ENCODE results near the gene HMGB3.
"Not testable (repeated sequence)": the region's sequence is repeated elsewhere in the genome, so short reads cannot be mapped to it uniquely, and the experiment has no call there.

HMGB3 gene

DNA sequence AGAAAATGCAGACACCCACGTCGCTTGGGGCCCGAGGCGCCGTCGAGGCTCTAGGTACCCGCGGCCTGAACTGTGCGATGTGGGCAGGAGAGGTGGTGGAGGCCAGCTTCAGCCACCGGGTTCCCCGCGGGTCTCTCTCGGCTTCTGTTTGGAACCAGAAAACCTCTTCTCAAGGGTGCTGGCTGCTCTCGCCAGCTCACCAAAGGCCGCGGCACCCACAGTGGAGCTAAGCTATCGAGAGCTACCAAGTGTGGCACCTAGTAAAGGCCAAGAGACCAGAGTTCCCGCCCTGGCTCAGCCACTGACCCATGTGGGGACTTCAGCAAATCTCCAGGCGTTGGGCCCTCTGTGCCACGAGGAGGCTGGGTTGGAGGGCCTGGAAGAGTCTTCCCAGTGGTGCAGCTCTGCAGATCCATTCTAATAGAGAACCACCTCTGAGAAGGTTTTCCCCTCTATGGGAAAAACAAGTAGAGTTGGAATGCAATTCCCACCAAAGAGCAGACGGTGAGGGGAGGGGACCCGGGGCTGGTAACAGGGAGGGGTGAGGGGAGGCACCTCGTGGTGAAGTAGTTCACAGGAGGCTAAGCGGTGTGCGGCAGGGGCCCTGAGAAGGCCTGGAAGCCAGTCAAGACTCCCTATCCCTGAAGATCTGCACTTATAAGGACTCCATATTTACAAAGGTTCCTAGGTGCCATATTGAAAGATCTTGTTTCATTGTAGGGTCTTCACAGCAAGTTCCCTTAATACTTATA, 5.5 kb upstream of the HMGB3 start:
- no peak for DNase-seq (ENCODE audit: low read depth in 2 of 2)

DNA sequence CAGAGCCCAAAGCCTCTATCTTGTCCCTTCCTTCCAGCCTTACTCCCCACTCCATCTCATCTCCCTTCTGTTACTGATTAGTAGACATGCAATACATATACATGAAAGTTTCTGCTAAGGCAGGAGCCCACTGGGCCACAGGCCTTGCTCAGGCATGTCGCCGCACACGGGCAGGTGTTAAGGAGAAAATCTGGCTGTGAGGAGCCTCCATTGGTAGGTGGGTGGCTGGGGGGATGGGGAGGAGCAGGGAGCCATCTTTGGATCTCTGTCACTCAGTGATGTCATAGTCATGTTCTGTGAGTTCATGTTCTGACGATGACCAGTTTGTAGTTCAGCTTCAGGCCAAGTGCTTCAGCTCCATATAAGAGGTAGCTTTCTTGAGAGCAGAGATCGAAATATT, 2.9 kb upstream of the HMGB3 start:
- DNase-seq (ENCODE audit: low read depth in 2 of 2) = no peak

DNA sequence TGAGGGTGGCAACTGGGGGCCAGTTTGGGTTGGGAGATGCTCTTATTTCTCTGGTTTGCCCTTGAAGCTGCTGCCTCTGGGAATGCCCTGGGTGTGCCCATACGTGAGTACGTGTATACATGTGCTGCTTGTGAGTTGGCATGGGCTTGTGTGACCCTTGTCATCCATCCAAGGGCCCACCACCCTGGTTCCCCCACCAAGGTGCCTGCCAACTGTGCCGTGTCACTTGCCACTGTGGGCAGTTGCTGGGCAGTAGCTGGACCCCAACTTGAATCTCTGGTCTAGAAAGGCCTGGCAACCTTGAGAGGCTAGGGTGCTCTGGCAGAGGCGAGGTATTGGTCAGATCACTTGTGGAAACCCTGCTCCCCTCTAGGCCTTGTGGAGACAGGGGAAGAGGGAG, 2.4 kb upstream of the HMGB3 start:
- DNase-seq (ENCODE audit: low read depth in 2 of 2) = no peak

DNA sequence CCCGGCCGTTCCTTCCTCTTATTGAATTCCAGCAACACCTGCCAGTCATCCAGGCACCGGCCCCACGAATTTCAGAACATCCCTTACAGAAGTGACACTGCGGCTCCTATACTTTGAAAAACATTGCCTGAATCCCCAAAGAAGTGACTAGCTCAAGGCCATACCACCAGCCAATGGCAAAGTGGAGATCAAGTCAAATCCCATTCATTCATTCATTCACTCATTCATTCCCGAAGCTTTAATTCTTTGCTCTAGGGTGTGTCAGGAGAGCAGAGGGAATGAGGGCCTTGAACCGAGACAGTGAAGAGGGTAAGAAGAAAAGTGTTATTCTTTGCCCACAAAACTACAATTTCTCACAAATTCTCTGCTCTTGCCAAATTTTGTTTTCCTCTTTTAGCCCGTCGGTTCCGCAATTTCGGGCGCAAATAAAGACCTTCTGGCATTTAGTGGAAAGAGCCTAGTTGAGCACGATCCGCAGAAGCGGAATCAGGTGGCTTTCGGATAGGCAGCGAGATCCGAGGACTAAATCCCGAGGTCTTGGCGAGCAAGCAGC, 824 bp upstream of the HMGB3 start:
- no peak for DNase-seq (ENCODE audit: low read depth in 2 of 2)

DNA sequence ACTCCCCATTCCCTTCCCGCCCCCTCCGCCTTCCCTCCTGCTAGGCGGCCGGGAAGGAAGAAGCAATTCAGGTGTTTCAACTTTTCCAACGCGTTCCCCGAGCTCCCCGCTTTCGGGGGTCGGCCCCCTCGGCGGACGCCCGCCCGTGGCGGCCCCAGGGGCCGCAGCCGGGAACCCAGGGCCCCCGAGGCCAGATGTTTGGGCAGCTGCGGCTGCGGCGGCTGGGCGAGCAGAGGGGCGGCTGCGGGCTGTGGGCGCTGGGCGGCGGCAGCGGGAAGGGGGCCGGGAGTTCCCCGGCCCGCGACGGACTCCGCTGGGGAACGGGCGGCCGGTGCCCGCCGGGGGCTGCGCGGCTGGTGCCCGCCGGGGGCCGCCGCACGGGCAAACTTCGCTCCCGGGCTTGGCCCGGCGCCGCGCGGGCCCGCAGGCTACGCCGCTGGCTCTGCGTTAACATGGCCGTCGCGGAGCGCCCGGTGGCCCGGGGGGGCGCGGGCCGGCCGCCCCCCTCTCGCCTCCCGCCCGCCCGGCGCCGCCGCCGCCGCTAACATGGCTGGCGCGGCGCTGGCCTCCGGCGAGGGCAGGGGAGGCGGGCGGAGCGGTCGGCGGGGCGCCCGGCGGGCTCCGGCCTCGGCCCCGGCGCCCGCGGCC, 510 bp downstream of the HMGB3 start:
- DNase-seq (ENCODE audit: low read depth in 2 of 2) = no peak

DNA sequence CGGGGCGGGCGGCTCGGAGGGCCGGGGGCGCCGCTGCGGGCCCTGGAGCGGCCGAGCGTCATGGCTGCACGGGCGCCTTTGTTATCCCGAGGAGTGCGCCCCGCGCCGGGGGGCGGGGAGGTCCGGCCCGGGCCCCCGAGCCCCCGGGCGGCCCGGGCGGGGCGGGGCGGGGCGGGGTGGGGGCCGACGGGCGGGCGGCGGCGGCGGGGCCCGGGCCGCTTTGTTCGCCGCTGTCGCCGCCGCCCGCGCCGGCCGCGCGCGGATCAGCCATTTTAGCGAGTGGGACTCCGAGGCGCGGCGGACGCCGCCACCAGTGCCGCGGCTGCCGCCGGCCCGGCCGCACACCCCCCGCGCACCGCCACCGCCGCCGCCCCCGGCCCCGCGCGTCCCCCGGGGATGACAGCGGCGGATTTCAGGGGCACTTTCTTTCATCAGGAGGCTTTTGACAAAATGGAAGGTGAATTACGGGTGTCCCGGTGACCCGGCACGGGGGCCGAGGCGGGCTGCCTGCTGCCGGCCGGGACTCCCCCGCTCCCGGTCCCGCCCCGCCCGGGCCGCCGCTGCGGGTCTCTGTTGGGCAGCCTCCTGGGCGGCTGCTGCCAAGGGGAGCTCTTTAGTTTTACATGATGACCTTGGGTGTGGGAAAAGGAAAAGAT, 1.2 kb downstream of the HMGB3 start:
- no peak for DNase-seq (ENCODE audit: low read depth in 2 of 2)

DNA sequence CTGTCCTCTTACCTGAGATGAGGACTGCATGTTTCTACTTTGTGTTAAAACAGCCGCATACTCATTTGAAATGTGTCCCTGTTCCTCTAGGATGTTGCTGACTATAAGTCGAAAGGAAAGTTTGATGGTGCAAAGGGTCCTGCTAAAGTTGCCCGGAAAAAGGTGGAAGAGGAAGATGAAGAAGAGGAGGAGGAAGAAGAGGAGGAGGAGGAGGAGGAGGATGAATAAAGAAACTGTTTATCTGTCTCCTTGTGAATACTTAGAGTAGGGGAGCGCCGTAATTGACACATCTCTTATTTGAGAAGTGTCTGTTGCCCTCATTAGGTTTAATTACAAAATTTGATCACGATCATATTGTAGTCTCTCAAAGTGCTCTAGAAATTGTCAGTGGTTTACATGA, 4.6 kb downstream of the HMGB3 start:
- not testable (repeated sequence) for DNase-seq (ENCODE audit: low read depth in 2 of 2)

DNA sequence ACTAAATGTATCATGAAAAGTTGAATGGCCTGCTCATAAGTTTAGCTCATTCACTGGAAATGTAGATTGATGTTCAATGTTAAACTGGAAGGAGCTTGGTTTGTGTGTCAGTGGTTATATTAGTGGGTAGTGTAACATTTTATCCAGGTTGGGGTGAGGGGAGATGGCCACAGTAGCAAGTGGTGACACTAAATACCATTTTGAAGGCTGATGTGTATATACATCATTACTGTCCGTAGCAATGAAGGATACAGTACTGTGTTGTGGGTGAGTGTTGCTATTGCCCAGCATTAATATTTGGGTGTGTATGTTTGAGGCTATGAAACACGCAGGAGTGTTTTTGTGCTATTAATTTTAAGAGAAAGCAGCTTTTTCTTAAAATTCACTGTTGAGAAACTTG, 6.3 kb downstream of the HMGB3 start:
- DNase-seq (ENCODE audit: low read depth in 2 of 2) = no peak

DNA sequence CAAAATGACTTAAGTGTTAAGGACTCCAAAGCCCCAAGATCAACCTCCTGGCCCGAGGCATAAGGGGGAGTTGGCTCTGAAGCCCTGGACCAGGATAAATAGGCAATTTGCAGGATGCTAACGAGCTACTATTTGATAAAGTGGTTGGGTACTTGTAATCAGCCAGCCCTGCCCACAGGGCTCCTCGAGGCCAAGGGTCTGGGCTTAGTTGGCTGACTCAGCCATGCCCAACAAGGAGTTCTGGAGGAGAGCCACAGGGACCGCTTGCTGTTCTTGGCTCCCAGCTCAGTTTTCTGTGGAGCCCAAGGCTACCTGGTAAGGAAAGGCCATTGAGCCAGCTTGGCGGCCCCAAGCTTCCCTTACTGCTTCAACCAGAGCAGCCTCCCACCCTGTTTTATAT, 7.8 kb downstream of the HMGB3 start:
- no peak for DNase-seq (ENCODE audit: low read depth in 2 of 2)

DNA sequence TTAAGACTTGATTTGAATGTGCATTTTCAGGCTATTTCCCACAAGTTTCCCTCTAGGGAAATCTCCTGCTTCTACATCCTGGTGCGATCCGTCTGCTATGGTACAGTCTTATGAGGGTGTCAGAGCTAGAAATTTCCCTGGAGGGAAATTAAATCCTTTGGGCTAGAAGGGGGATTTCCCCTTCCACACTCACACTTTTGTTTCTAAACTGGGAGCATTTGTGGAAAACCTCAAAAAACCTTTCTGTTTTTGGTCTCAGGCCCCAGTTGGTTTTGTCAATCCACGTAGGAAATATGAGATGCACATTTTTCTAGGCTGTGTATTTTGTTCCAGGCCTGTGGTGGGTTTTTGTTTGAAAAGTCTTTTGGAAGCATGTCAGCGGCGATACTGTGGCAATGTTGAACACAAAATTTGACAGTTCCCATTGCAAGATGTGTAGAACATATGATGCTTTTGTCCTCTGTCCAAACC, 17.8 kb downstream of the HMGB3 start:
- peak in 1 of 2 experiments; percentile 13 for DNase-seq (ENCODE audit: low read depth in 2 of 2)

DNA sequence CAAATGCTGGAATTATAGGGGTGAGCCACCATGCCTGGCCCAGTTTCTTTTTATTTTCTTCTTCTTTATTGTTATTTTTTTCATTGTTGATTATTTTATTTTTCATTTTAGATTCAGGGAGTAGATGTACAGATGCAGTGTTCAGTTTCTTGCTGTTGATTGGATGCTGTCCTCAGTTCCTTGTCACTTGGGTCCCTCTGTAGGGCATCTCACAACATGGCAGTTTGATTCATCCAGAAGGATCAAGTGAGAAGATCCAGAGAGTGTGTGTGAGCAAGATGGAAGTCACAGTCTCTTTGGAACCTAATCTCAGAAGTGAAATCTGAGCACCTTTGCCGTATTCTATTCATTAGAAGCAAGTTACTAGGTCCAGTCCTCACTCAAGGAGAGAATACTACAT, 20.9 kb downstream of the HMGB3 start:
- no peak for DNase-seq (ENCODE audit: low read depth in 2 of 2)

DNA sequence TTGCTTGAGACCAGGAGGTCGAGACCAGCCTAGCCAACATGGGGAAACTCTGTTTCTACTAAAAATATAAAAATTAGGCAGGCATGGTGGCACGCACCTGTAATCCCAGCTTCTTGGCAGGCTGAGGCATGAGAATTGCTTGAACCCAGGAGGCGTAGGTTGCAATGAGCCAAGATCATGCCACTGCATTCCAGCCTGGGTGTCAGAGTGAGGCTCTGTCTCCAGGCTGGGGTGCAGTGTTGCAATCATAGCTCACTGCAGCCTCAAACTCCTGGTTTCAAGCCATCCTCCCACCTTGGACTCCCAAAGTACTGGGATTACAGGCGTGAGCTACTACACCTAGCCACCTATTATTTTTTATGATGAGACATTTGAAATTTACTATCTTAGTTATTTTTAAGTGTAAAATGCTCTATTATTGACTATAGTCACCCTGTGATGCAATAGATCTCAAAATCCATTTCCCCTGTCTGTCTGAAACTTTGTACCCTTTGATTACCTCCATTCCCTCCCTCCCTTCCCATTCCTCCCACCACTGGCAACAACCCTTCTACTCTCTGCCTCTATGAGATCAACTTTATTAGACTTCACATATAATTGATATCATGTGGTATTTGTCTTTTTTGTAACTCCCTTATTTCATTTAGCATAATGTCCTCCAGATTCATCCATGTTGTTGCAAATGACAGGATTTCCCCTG, 23.4 kb downstream of the HMGB3 start:
- no peak for DNase-seq (ENCODE audit: low read depth in 2 of 2)

DNA sequence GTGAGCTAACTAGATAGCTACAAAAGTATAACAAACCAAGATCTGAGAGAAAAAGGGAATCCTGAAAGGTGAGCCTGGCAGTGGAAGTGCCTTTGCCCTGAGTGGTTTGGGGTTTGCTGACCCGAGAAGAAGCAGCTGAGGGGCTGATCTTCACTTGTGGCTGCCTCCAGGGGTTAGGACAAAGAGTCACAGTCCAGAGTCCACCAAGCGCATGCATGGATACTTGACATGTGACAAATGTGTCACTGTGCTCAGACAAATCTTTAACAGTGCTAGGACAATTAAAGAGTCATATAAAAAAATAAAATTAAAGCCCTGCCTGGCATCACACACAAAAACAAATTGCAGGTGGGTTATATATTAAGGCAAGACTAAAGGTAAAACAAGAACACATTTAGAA, 26.4 kb downstream of the HMGB3 start:
- no peak for DNase-seq (ENCODE audit: low read depth in 2 of 2)

DNA sequence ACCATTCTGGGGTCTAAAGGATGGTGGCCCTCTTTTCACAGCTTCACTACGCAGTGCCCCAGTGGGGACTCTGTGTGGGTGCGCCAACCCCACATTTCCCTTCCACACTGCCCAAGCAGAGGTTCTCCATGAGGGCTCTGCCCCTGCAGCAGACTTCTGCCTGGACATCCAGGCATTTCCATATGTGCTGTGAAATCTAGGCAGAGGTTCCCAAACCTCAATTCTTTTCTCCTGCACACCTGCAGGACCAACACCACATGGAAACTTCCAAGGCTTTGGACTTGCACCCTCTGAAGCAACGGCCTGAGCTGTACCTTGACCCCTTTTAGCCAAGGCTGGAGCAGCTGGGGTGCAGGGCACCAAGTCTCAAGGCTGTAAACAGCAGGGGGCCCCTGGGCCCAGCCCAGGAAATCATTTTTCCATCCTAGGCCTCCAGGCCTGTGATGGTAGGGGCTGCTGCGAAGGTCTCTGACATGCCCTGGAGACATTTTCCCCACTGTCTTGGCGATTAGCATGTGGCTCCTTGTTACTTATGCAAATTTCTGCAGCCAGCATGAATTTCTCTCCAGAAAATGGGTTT, 30.1 kb downstream of the HMGB3 start:
- no peak for DNase-seq (ENCODE audit: low read depth in 2 of 2)

DNA sequence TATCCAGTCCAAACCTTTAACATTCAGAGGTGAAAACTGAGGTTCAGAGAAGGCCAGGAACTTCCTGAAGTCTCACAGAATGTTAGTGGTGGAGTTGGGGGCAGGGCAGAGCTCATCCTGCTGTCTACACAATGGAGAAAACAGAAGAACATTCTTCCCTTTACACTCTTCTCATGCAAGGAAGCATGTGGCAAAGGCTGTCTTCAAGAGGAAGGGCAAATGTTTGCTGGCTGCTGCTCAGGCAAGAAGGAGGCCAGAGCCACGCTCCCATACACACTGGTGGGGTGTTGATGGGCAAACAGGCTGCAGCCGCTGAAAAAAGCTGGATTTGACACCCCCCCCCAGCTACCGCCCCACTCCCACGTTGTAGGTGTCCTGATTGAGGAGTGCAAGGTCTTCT, 32.5 kb downstream of the HMGB3 start:
- no peak for DNase-seq (ENCODE audit: low read depth in 2 of 2)

DNA sequence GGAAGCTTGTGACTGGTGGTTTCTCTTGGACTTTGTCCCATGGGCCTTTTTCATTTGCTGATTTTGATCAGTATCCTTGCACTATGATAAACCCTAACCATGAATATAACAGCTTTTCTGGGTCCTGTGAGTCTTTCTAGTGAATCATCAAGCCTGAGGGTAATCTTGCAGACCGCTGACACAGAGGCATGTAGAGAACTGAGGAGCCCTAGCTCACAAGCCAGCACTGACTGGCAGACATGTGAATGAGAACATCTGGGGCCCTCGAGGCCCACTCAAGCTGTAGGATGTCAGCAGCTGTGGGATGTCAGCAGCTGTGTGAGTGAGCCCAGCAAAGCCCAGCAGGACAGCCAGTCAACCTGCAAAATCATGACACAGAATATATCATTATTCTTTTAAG, 36.7 kb downstream of the HMGB3 start:
- DNase-seq (ENCODE audit: low read depth in 2 of 2) = no peak

DNA sequence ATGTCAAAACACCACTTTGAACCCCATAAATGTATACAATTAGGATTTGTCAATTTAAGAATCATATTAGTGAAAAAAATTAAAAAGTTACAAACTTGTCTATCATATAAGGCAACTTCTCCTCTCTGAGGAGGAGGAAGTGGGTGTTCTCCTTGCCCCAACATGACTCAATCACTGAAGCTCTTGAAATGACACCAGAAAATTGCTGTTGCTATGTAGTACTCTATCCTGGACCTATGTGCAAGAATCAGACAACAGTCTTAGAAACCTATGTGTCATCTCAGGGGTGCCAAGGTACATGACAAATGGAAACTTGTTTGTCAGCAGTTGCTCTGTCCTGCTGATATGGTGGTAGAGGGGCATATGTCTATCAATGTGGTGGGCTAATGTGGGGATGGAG, 47.7 kb downstream of the HMGB3 start:
- DNase-seq (ENCODE audit: low read depth in 2 of 2) = no peak

DNA sequence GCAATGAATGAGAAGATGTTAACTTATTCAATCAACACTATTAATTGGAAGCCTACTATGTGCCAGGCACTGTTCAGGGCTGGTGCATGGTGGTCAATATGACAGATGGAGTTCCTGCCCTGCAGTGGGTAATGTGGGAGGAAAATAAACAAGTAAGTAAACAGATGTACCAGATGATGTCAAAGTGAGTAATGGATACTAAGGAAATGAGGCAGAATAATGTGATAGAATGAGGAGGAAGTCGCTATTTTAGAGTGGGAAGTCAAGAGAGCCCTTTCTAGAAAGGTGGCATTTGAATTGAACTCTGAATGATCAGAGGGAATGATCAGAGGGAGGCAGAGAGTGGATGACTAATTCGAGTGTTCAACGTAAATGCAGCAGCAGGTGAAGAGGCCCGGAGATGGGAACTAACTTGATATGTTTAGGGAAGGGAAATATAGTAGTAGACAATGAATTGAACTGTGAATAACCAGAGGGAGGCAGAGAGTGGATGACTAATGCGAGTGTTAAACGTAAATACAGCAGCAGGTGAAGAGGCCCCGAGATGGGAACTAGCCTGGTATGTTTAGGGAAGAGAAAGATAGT, 48.3 kb downstream of the HMGB3 start:
- no peak for DNase-seq (ENCODE audit: low read depth in 2 of 2)

DNA sequence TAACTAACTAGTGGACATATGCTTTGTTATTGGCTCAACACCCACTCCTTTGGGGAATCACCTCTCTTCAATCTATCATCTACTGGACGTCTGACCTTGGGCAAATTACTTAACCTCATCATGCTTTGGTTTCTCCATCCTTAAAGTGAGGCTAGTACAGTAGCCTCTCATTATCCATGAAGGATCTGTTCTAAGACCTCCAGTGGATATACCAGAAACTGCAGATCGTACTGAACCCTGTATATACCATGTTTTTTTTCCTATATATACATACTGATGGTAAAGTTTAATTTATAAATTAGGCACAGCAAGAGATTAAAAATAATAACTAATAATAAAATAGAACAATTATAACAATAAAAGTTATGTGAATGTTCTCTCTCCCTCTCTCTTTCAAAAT, 56.2 kb downstream of the HMGB3 start:
- DNase-seq (ENCODE audit: low read depth in 2 of 2) = no peak

Measured in fibroblast of skin of left biceps (primary cell).